H1 (cell line): ENCODE measurements around the gene FAM81A. TPM values are rescaled to one million over a fixed set of nuclear protein-coding genes. Genes with fewer than 3 reads are reported as not detected.

Experiments used
- CTCF ChIA-PET: fragments of 300-600 bp; sonication (Branson Sonifier 250); formaldehyde crosslinking; loops from one replicate; lab custom pipeline; 2021; ENCODE audit not compliant: partially characterized antibody; lab: Charles Lee
- POLR2A ChIA-PET: fragments of 300-600 bp; sonication (Branson Sonifier 250); formaldehyde crosslinking; loops from one replicate; lab custom pipeline; 2021; ENCODE audit warnings: inconsistent platforms; ENCODE audit not compliant: partially characterized antibody; lab: Charles Lee
- DNase-seq, 2 experiments: peaks; one replicate each; pipeline versions ENCODE4 v3.0.0 to v3.0.0-alpha.2; 2010 to 2022; ENCODE audit warnings: low spot score in 2 of 2, low read depth in 1 of 2, mixed read lengths in 1 of 2
- FAIRE-seq: peaks from 2 replicates; lab custom pipeline; 2011; peaks lifted over from hg19 to GRCh38; lab: Jason Lieb, UNC
- H2AFZ ChIP-seq: 2 replicates; pipeline ENCODE4 v1.8.1; 2012; ENCODE audit warnings: low read length, inconsistent platforms
- H2AK5ac ChIP-seq: 2 replicates; pipeline ENCODE4 v1.6.1; 2013; ENCODE audit warnings: low read depth, low read length
- H2BK120ac ChIP-seq: replicated peaks from 2 replicates; pipeline ENCODE3; 2013; ENCODE audit warnings: low read depth, low read length, inconsistent platforms
- H2BK12ac ChIP-seq: 2 replicates; pipeline ENCODE4 v1.6.1; 2013; ENCODE audit warnings: low read depth, low read length
- H2BK15ac ChIP-seq: 2 replicates; pipeline ENCODE4 v1.6.1; 2013; ENCODE audit warnings: low read length
- H2BK20ac ChIP-seq: 2 replicates; pipeline ENCODE4 v1.6.1; 2013; ENCODE audit warnings: low read length
- H2BK5ac ChIP-seq: 2 replicates; pipeline ENCODE4 v1.6.1; 2013; ENCODE audit warnings: low read depth, low read length
- H3K14ac ChIP-seq: 2 replicates; pipeline ENCODE4 v1.6.1; 2013; ENCODE audit warnings: inconsistent platforms; ENCODE audit not compliant: insufficient read length
- H3K18ac ChIP-seq: 2 replicates; pipeline ENCODE4 v1.6.1; 2013; ENCODE audit warnings: low read length; ENCODE audit errors: extremely low read depth
- H3K23ac ChIP-seq: 2 replicates; pipeline ENCODE4 v1.6.1; 2013; ENCODE audit warnings: inconsistent platforms; ENCODE audit not compliant: insufficient read length
- H3K23me2 ChIP-seq: 2 replicates; pipeline ENCODE4 v1.6.1; 2013; ENCODE audit warnings: low read depth, low read length
- H3K27ac ChIP-seq: 2 replicates; pipeline ENCODE4 v1.6.1; 2011; ENCODE audit warnings: low read depth, low read length, inconsistent platforms
- H3K27me3 ChIP-seq, 4 experiments: replicated peaks in 1 of 4; 1 replicate in 1 of 4; 2 replicates in 3 of 4; pipeline versions ENCODE4 v1.6.1 to v1.8.1; 2011 to 2013; ENCODE audit warnings: low read length in 3 of 4, mild to moderate bottlenecking in 3 of 4, inconsistent platforms in 2 of 4, mixed read lengths in 2 of 4, moderate library complexity in 1 of 4; ENCODE audit not compliant: control insufficient read depth in 3 of 4, insufficient read depth in 3 of 4; ENCODE audit errors: extremely low read depth in 1 of 4
- H3K36me3 ChIP-seq, 4 experiments: 2 replicates each; pipeline versions ENCODE4 v1.6.1 to v1.8.1; 2011 to 2013; ENCODE audit warnings: mild to moderate bottlenecking in 4 of 4, low read length in 3 of 4, moderate library complexity in 2 of 4, control low read depth in 1 of 4, inconsistent platforms in 1 of 4; ENCODE audit not compliant: insufficient read depth in 4 of 4, control insufficient read depth in 2 of 4
- H3K4ac ChIP-seq: replicated peaks from 2 replicates; pipeline ENCODE3; 2013; ENCODE audit warnings: low read length, low read depth, mixed read lengths, inconsistent platforms; ENCODE audit not compliant: insufficient read length
- H3K4me1 ChIP-seq, 4 experiments: replicated peaks in 1 of 4; 1 replicate in 1 of 4; 2 replicates in 3 of 4; pipeline versions ENCODE4 v1.6.1 to v1.8.1; 2011 to 2013; ENCODE audit warnings: low read length in 3 of 4, inconsistent platforms in 2 of 4, mixed read lengths in 1 of 4; ENCODE audit not compliant: insufficient read depth in 4 of 4, control insufficient read depth in 3 of 4
- H3K4me2 ChIP-seq, 2 experiments: 2 replicates each; pipeline versions ENCODE4 v1.6.1 to v1.8.1; 2011 to 2013; ENCODE audit warnings: low read depth in 2 of 2, low read length in 2 of 2, control low read depth in 1 of 2, inconsistent platforms in 1 of 2, mild to moderate bottlenecking in 1 of 2; ENCODE audit not compliant: insufficient read depth in 1 of 2
- H3K4me3 ChIP-seq, 4 experiments: fragments of 200-600, 300-600 bp in 1 of 4; sonication (generic), shearing (Covaris generic), sonication (Bioruptor Twin) in 1 of 4; 2 replicates each; pipeline versions ENCODE4 v1.5.1 to v1.8.1; 2011 to 2016; ENCODE audit warnings: low read length in 4 of 4, low read depth in 3 of 4, control low read depth in 2 of 4, inconsistent platforms in 2 of 4, mild to moderate bottlenecking in 2 of 4, mixed read lengths in 1 of 4, moderate library complexity in 1 of 4; ENCODE audit not compliant: insufficient read depth in 2 of 4; ENCODE audit errors: extremely low read depth in 1 of 4
- H3K56ac ChIP-seq: replicated peaks from 2 replicates; pipeline ENCODE3; 2013; ENCODE audit warnings: low read depth, mild to moderate bottlenecking, mixed read lengths, low read length, inconsistent platforms; ENCODE audit not compliant: insufficient read length
- H3K79me1 ChIP-seq: 2 replicates; pipeline ENCODE4 v1.6.1; 2013; ENCODE audit warnings: low read depth, low read length, control low read depth
- H3K79me2 ChIP-seq, 2 experiments: 2 replicates each; pipeline versions ENCODE4 v1.6.1 to v1.8.1; 2012 to 2013; ENCODE audit warnings: low read length in 2 of 2, mild to moderate bottlenecking in 2 of 2, inconsistent platforms in 1 of 2; ENCODE audit not compliant: insufficient read depth in 2 of 2, control insufficient read depth in 1 of 2
- H3K9ac ChIP-seq, 4 experiments: replicated peaks in 1 of 4; 1 replicate in 1 of 4; 2 replicates in 3 of 4; pipeline versions ENCODE4 v1.6.1 to v1.8.1; 2011 to 2013; ENCODE audit warnings: low read depth in 3 of 4, low read length in 3 of 4, control low read depth in 2 of 4, mild to moderate bottlenecking in 2 of 4, moderate library complexity in 2 of 4, inconsistent platforms in 1 of 4; ENCODE audit errors: extremely low read depth in 1 of 4
- H3K9me3 ChIP-seq, 2 experiments: 2 replicates each; pipeline versions ENCODE4 v1.6.1 to v1.8.1; 2012 to 2013; ENCODE audit warnings: mild to moderate bottlenecking in 2 of 2, moderate library complexity in 2 of 2, control low read depth in 1 of 2, inconsistent platforms in 1 of 2, low read depth in 1 of 2, low read length in 1 of 2, mixed read lengths in 1 of 2; ENCODE audit not compliant: insufficient read depth in 2 of 2
- H4K20me1 ChIP-seq, 2 experiments: replicated peaks in 1 of 2; 2 replicates each; pipeline versions ENCODE3 to v1.8.1; 2011 to 2013; ENCODE audit warnings: inconsistent platforms in 2 of 2, low read length in 2 of 2, mild to moderate bottlenecking in 1 of 2; ENCODE audit not compliant: insufficient read depth in 2 of 2, control insufficient read depth in 1 of 2
- H4K5ac ChIP-seq: 2 replicates; pipeline ENCODE4 v1.6.1; 2013; ENCODE audit warnings: low read length, low read depth, mixed read lengths, inconsistent platforms; ENCODE audit not compliant: insufficient read length
- H4K8ac ChIP-seq: 2 replicates; pipeline ENCODE4 v1.8.0; 2013; ENCODE audit warnings: mild to moderate bottlenecking, moderate library complexity, low read length, inconsistent platforms; ENCODE audit not compliant: insufficient read depth; ENCODE audit errors: extremely low read depth
- H4K91ac ChIP-seq: replicated peaks from 2 replicates; pipeline ENCODE3; 2013; ENCODE audit warnings: low read length, mixed read lengths, inconsistent platforms; ENCODE audit not compliant: insufficient read length
- BACH1 ChIP-seq: IDR thresholded peaks from 2 replicates; pipeline ENCODE4 v1.6.1; 2012; ENCODE audit warnings: low read length, improper control_type of control experiment
- CTBP2 ChIP-seq: IDR thresholded peaks from 2 replicates; pipeline ENCODE4 v1.7.0; 2011; ENCODE audit warnings: borderline replicate concordance, mild to moderate bottlenecking, moderate library complexity, mixed read lengths, low read length; ENCODE audit not compliant: insufficient read depth, insufficient read length
- POLR2AphosphoS5 ChIP-seq: IDR thresholded peaks from 2 replicates; pipeline ENCODE4 v1.6.1; 2011; ENCODE audit warnings: low read depth, low read length
- RFX5 ChIP-seq: IDR thresholded peaks from 2 replicates; pipeline ENCODE4 v1.6.1; 2011; ENCODE audit warnings: low read depth, low read length, improper control_type of control experiment, borderline replicate concordance
- SRF ChIP-seq: IDR thresholded peaks from 2 replicates; pipeline ENCODE4 v1.6.1; 2011; ENCODE audit warnings: mild to moderate bottlenecking, low read depth, low read length, moderate library complexity
- YY1 ChIP-seq: IDR thresholded peaks from 2 replicates; pipeline ENCODE4 v1.6.1; 2011; ENCODE audit warnings: low read depth, mild to moderate bottlenecking, low read length
- WGBS, 2 experiments: shearing (Covaris generic) in 1 of 2; methylation state at CpG; one replicate each; pipeline versions ENCODE4 v1.1.6 to v1.1.7; 2013 to 2015; ENCODE audit warnings: low lambda C conversion rate in 2 of 2, mixed read lengths in 2 of 2, inconsistent platforms in 1 of 2, low coverage in 1 of 2, missing lambda C conversion rate in 1 of 2; ENCODE audit not compliant: insufficient replicate concordance in 2 of 2, insufficient coverage in 1 of 2, insufficient read length in 1 of 2; ENCODE audit errors: extremely low coverage in 1 of 2, missing lambda C conversion rate in 1 of 2; 5-methylcytosine and 5-hydroxymethylcytosine counted together
- polyA plus RNA-seq, 7 experiments: library from polyadenylated mRNA; depleted of rRNA in 3 of 7; stranded (reverse) in 5 of 7; unstranded in 2 of 7; fragments of >200 nt in 5 of 7; fragments of 200-250 nt in 2 of 7; gene quantifications; 1 replicate in 5 of 7; 2 replicates in 1 of 7; 4 replicates in 1 of 7; pipeline versions ENCODE4 v1.2.1 to v1.2.3, GENCODE V29; 2011 to 2013; ENCODE audit warnings: missing spikeins in 2 of 7, mixed read lengths in 2 of 7
- total RNA-seq: library from RNA; stranded (reverse); fragmentation: NEBNext Ultra II Directional; extraction: Animal tissue kit (Norgen Biotek cat#: 25700); gene quantifications from 2 replicates; pipeline ENCODE4 v1.2.1, GENCODE V29; 2021

FAM81A gene
- total and polyA plus RNA-seq, 2 of the 8 experiments (the other 6 are each of a cell fraction or from before 2014, with no cell fraction given), result 0.56 to 3.0 TPM

GRCh38 chr15:59570315-59570714, 132.3 kb downstream of the FAM81A start:
- Histone ChIP-seq H3K79me1 (no peaks in the 10 kb centered on the region), H2AK5ac (no peak overlapping the region), H3K4me3 (no peak overlapping the region), H3K27me3 (no peaks in the 10 kb centered on the region), H2BK5ac (no peak overlapping the region), H3K18ac (no peak overlapping the region), H2BK12ac (no peak overlapping the region), H3K9ac (no peak overlapping the region), H3K4me1 (no peaks in the 10 kb centered on the region), H3K36me3 (no peaks in the 10 kb centered on the region), H3K79me2 (no peaks in the 10 kb centered on the region), H3K56ac (no peak overlapping the region), H3K4ac (no peak overlapping the region), H3K14ac (no peak overlapping the region), H3K4me2 (no peak overlapping the region), H3K9me3 (peaks cover 3 to 7% of the 10 kb centered on the region in 2 experiments; a peak in 3 of 4 replicates), H3K27ac (no peak overlapping the region), H2BK20ac (no peak overlapping the region), H3K23ac (no peak overlapping the region), H4K20me1 (no peaks in the 10 kb centered on the region), H2BK15ac (no peak overlapping the region), H2AFZ (peak overlapping the region; percentile 5; the same call in 1 of the 2 replicates), H4K91ac (no peak overlapping the region), H4K5ac (no peak overlapping the region), H3K23me2 (no peaks in the 10 kb centered on the region), H4K8ac (no peak overlapping the region), H2BK120ac (no peak overlapping the region)
- DNase-seq, result no peak
- no peak for FAIRE-seq
- 84% methylated on average over 3 of the region's 3 CpGs; no CpG with 5 or more reads in 1 of the 2 experiments for WGBS, 2 experiments
- ChIA-PET POLR2A (interaction anchor here (0.6 to 0.7 kb wide), 3 partner anchors 68 to 697 kb away, joined by 3 read pairs; no protein-coding TSS in a partner anchor), CTCF (interaction anchor here (2.2 kb wide), 1 partner anchor 37 kb away, joined by 4 read pairs; no protein-coding TSS in a partner anchor)
- TF ChIP-seq POLR2AphosphoS5 (no peak), SRF (no peak), YY1 (no peak), BACH1 (no peak), RFX5 (no peak), CTBP2 (no peak)
